Liver (tissue), 9 donors: Measurements from ENCODE around the gene HOXA5. TPM values are rescaled to one million over a fixed set of nuclear protein-coding genes. Genes with fewer than 3 reads are reported as not detected.

ENCODE experiments used
- DNase-seq: peaks from one replicate; pipeline ENCODE4 v3.0.0-alpha.2; 2017; ENCODE audit warnings: low spot score
- H3K27ac ChIP-seq, 2 donors: one replicate each; pipeline ENCODE4 v1.7.0; 2013; ENCODE audit warnings: inconsistent platforms in 2 of 2, low read length in 2 of 2, control low read depth in 1 of 2, low read depth in 1 of 2, mild to moderate bottlenecking in 1 of 2
- H3K27me3 ChIP-seq, 4 donors: one replicate each; pipeline versions ENCODE4 v1.6.1 to v1.7.0; 2013; ENCODE audit warnings: low read length in 3 of 4, inconsistent platforms in 1 of 4, mild to moderate bottlenecking in 1 of 4, moderate library complexity in 1 of 4; ENCODE audit not compliant: control insufficient read depth in 4 of 4, insufficient read depth in 4 of 4
- H3K36me3 ChIP-seq, 4 donors: one replicate each; pipeline versions ENCODE4 v1.6.1 to v1.7.0; 2013; ENCODE audit warnings: low read length in 3 of 4, mild to moderate bottlenecking in 3 of 4, low read depth in 1 of 4, moderate library complexity in 1 of 4; ENCODE audit not compliant: control insufficient read depth in 4 of 4, insufficient read depth in 3 of 4
- H3K4me1 ChIP-seq, 4 donors: one replicate each; pipeline versions ENCODE4 v1.6.1 to v1.7.0; 2013; ENCODE audit warnings: low read length in 3 of 4, mild to moderate bottlenecking in 3 of 4, moderate library complexity in 1 of 4; ENCODE audit not compliant: control insufficient read depth in 4 of 4, insufficient read depth in 4 of 4
- H3K4me3 ChIP-seq, 3 donors: one replicate each; pipeline versions ENCODE4 v1.6.1 to v1.7.0; 2013; ENCODE audit warnings: low read length in 3 of 3, control low read depth in 1 of 3, low read depth in 1 of 3, mild to moderate bottlenecking in 1 of 3
- H3K9ac ChIP-seq, 2 donors: one replicate each; pipeline ENCODE4 v1.7.0; 2013; ENCODE audit warnings: low read length in 2 of 2, mild to moderate bottlenecking in 2 of 2, moderate library complexity in 2 of 2, control low read depth in 1 of 2, low read depth in 1 of 2
- H3K9me3 ChIP-seq, 4 donors: one replicate each; pipeline versions ENCODE4 v1.6.1 to v1.7.0; 2013; ENCODE audit warnings: low read length in 3 of 4; ENCODE audit not compliant: control insufficient read depth in 4 of 4
- EGR1 ChIP-seq, 2 donors: IDR thresholded peaks; 2 replicates each; pipeline ENCODE4 v1.6.1; 2016 to 2018; ENCODE audit warnings: antibody characterized with exemption in 2 of 2, low read depth in 2 of 2
- FOXA1 ChIP-seq: IDR thresholded peaks from 2 replicates; pipeline ENCODE4 v1.6.1; 2016; ENCODE audit warnings: antibody characterized with exemption
- FOXA2 ChIP-seq: IDR thresholded peaks from 2 replicates; pipeline ENCODE4 v1.6.1; 2016; ENCODE audit warnings: antibody characterized with exemption
- GABPA ChIP-seq, 2 donors: IDR thresholded peaks in 1 of 2; conservative IDR thresholded peaks in 1 of 2; 2 replicates each; pipeline ENCODE4 v1.6.1; 2016; ENCODE audit warnings: antibody characterized with exemption in 2 of 2, mild to moderate bottlenecking in 1 of 2, moderate library complexity in 1 of 2
- HNF4A ChIP-seq, 2 donors: conservative IDR thresholded peaks; 2 replicates each; pipeline ENCODE4 v1.6.1; 2016; ENCODE audit warnings: antibody characterized with exemption in 2 of 2, mild to moderate bottlenecking in 2 of 2
- HNF4G ChIP-seq: IDR thresholded peaks from 2 replicates; pipeline ENCODE4 v1.6.1; 2016; ENCODE audit warnings: antibody characterized with exemption
- JUND ChIP-seq, 2 donors: IDR thresholded peaks; 2 replicates each; pipeline ENCODE4 v1.6.1; 2016; ENCODE audit warnings: antibody characterized with exemption in 2 of 2
- NR2F2 ChIP-seq: IDR thresholded peaks from 2 replicates; pipeline ENCODE4 v1.6.1; 2016; ENCODE audit warnings: antibody characterized with exemption
- RAD21 ChIP-seq, 2 donors: IDR thresholded peaks; 2 replicates each; pipeline ENCODE4 v1.6.1; 2016; ENCODE audit warnings: antibody characterized with exemption in 2 of 2, mild to moderate bottlenecking in 2 of 2
- RXRA ChIP-seq, 2 donors: IDR thresholded peaks; 2 replicates each; pipeline ENCODE4 v1.6.1; 2017 to 2018; ENCODE audit warnings: antibody characterized with exemption in 2 of 2, mild to moderate bottlenecking in 1 of 2
- SP1 ChIP-seq: IDR thresholded peaks from 2 replicates; pipeline ENCODE4 v1.6.1; 2018; ENCODE audit warnings: antibody characterized with exemption, mild to moderate bottlenecking
- TAF1 ChIP-seq: conservative IDR thresholded peaks from 2 replicates; pipeline ENCODE4 v1.6.1; 2016; ENCODE audit warnings: antibody characterized with exemption, mild to moderate bottlenecking
- YY1 ChIP-seq: IDR thresholded peaks from 2 replicates; pipeline ENCODE4 v1.6.1; 2016; ENCODE audit warnings: antibody characterized with exemption, mild to moderate bottlenecking
- WGBS: extraction: QIAGEN DNeasy Blood & Tissue Kit; methylation state at CpG from one replicate; pipeline ENCODE4 v1.1.7; 2013; 5-methylcytosine and 5-hydroxymethylcytosine counted together
- polyA plus RNA-seq, 2 donors: library from polyadenylated mRNA; stranded (reverse) in 1 of 2; unstranded in 1 of 2; fragments of 200-250 nt in 1 of 2; fragments of >200 nt in 1 of 2; fragmentation: Nextera tagmentation in 1 of 2; extraction: Ambion mirVana in 1 of 2; gene quantifications; one replicate each; pipeline versions ENCODE4 v1.2.1 to v1.2.3, GENCODE V29; 2013 to 2015
- total RNA-seq, 2 donors: library from RNA; depleted of rRNA; stranded (reverse); fragments of >200 nt; gene quantifications; one replicate each; pipeline ENCODE4 v1.2.3, GENCODE V29; 2014
- TF ChIP-seq, protein P1 (sequence below): IDR thresholded peaks from 2 replicates; pipeline ENCODE4 v1.6.1; 2016; ENCODE audit warnings: antibody characterized with exemption
- TF ChIP-seq, protein P2 (sequence below): IDR thresholded peaks from 2 replicates; pipeline ENCODE4 v1.6.1; 2016; ENCODE audit warnings: antibody characterized with exemption, mild to moderate bottlenecking
- TF ChIP-seq, protein P3 (sequence below): fragments of 150-350 bp; IDR thresholded peaks from 2 replicates; pipeline ENCODE4 v1.5.1; 2017; ENCODE audit warnings: improper control_type of control experiment, low read depth, low read length; ENCODE audit not compliant: missing input control
- TF ChIP-seq, protein P4 (sequence below): IDR thresholded peaks from 2 replicates; pipeline ENCODE4 v1.6.1; 2016; ENCODE audit warnings: antibody characterized with exemption
- TF ChIP-seq, protein P5 (sequence below): IDR thresholded peaks from 2 replicates; pipeline ENCODE4 v1.6.1; 2016; ENCODE audit warnings: antibody characterized with exemption
- donor health status: healthy.
- donor health status: healthy.
- donor health status: healthy.
- donor health status: healthy.
- donor health status: healthy.

HOXA5 gene
- total and polyA plus RNA-seq, 4 donors, result 0.40 to 2.1 (median 0.66) TPM

DNA sequence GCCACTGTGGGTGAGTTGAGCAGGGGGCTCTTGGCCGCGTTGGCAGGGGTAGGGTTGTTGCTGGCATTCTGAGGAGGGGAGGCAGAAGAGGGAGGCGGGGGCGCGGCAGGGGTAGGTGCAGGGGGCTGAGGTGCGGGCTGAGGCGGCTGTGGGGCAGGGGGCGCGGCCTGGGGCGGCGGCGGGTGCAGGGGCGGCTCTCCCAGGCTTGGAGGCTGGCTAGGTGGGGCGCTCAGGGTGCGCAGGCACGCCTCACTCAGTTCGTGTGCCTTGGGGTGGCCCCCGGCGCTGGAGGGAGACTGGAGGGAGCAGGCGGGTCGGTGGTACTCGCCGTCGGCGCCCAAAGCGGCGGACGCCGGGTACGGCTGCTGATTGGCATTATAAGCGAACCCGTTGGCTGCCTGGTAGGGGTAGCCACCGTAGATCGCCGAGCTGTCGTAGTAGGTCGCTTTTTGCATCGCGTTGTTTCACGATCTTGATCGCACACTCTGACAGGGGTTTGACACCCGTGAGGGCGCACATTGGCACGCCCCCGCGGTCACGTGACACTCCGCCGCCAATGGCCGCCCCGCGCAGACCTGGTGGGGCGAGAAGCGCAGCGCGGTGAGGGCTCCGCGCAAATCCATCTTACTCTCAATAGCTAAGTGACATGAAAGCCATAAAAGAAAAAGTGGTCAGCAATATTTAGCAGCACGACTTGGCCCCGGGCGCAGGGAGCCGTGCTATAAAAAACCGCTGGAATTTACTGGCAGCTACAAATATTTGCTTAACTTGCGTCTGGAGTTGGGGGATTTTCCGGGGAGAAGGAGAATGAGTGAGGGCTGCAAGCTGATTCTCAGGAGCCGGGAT, 33.1 kb downstream of the HOXA5 start:
- peaks cover 0 to 3% (median 2%) of the 10 kb centered on the region in 4 donors for H3K4me1 ChIP-seq

More for the DNA sequence above, 33.1 kb downstream of the HOXA5 start:
- Histone ChIP-seq H3K4me3 (no peak overlapping the region), H3K27me3 (peaks cover 0 to 27% (median 4%) of the 10 kb centered on the region in 4 donors), H3K27ac (peak overlapping the region in 1 of 2 donors; percentile 64), H3K9me3 (no peaks in the 10 kb centered on the region), H3K9ac (no peak overlapping the region), H3K36me3 (no peaks in the 10 kb centered on the region)
- no peak for DNase-seq
- WGBS, result 29% methylated on average over 66 of the region's 66 CpGs
- TF ChIP-seq FOXA2, result no peak
- TF ChIP-seq, protein P1, sequence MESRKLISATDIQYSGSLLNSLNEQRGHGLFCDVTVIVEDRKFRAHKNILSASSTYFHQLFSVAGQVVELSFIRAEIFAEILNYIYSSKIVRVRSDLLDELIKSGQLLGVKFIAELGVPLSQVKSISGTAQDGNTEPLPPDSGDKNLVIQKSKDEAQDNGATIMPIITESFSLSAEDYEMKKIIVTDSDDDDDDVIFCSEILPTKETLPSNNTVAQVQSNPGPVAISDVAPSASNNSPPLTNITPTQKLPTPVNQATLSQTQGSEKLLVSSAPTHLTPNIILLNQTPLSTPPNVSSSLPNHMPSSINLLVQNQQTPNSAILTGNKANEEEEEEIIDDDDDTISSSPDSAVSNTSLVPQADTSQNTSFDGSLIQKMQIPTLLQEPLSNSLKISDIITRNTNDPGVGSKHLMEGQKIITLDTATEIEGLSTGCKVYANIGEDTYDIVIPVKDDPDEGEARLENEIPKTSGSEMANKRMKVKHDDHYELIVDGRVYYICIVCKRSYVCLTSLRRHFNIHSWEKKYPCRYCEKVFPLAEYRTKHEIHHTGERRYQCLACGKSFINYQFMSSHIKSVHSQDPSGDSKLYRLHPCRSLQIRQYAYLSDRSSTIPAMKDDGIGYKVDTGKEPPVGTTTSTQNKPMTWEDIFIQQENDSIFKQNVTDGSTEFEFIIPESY, result no peak
- no peak for TF ChIP-seq GABPA (IDR thresholded peaks at IDR 0.05 in 1 of 2, conservative IDR thresholded peaks at IDR 0.05 in 1 of 2)
- TF ChIP-seq EGR1 (IDR thresholded peaks at IDR 0.05; ENCODE audit: low read depth in 2 of 2), result no peak
- TF ChIP-seq, protein P2, sequence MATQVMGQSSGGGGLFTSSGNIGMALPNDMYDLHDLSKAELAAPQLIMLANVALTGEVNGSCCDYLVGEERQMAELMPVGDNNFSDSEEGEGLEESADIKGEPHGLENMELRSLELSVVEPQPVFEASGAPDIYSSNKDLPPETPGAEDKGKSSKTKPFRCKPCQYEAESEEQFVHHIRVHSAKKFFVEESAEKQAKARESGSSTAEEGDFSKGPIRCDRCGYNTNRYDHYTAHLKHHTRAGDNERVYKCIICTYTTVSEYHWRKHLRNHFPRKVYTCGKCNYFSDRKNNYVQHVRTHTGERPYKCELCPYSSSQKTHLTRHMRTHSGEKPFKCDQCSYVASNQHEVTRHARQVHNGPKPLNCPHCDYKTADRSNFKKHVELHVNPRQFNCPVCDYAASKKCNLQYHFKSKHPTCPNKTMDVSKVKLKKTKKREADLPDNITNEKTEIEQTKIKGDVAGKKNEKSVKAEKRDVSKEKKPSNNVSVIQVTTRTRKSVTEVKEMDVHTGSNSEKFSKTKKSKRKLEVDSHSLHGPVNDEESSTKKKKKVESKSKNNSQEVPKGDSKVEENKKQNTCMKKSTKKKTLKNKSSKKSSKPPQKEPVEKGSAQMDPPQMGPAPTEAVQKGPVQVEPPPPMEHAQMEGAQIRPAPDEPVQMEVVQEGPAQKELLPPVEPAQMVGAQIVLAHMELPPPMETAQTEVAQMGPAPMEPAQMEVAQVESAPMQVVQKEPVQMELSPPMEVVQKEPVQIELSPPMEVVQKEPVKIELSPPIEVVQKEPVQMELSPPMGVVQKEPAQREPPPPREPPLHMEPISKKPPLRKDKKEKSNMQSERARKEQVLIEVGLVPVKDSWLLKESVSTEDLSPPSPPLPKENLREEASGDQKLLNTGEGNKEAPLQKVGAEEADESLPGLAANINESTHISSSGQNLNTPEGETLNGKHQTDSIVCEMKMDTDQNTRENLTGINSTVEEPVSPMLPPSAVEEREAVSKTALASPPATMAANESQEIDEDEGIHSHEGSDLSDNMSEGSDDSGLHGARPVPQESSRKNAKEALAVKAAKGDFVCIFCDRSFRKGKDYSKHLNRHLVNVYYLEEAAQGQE, result no peak
- no peak for TF ChIP-seq FOXA1
- no peak for TF ChIP-seq HNF4A (conservative IDR thresholded peaks at IDR 0.05)
- TF ChIP-seq, protein P3, sequence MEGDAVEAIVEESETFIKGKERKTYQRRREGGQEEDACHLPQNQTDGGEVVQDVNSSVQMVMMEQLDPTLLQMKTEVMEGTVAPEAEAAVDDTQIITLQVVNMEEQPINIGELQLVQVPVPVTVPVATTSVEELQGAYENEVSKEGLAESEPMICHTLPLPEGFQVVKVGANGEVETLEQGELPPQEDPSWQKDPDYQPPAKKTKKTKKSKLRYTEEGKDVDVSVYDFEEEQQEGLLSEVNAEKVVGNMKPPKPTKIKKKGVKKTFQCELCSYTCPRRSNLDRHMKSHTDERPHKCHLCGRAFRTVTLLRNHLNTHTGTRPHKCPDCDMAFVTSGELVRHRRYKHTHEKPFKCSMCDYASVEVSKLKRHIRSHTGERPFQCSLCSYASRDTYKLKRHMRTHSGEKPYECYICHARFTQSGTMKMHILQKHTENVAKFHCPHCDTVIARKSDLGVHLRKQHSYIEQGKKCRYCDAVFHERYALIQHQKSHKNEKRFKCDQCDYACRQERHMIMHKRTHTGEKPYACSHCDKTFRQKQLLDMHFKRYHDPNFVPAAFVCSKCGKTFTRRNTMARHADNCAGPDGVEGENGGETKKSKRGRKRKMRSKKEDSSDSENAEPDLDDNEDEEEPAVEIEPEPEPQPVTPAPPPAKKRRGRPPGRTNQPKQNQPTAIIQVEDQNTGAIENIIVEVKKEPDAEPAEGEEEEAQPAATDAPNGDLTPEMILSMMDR, result no peak
- no peak for TF ChIP-seq YY1
- no peak for TF ChIP-seq RXRA (IDR thresholded peaks at IDR 0.05)
- no peak for TF ChIP-seq RAD21 (IDR thresholded peaks at IDR 0.05)
- no peak for TF ChIP-seq JUND (IDR thresholded peaks at IDR 0.05)
- no peak for TF ChIP-seq TAF1
- no peak for TF ChIP-seq SP1
- TF ChIP-seq, protein P4, sequence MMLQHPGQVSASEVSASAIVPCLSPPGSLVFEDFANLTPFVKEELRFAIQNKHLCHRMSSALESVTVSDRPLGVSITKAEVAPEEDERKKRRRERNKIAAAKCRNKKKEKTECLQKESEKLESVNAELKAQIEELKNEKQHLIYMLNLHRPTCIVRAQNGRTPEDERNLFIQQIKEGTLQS, result no peak
- TF ChIP-seq, protein P5, sequence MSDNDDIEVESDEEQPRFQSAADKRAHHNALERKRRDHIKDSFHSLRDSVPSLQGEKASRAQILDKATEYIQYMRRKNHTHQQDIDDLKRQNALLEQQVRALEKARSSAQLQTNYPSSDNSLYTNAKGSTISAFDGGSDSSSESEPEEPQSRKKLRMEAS, result no peak
- TF ChIP-seq NR2F2, result no peak
- no peak for TF ChIP-seq HNF4G
